GM19463 (cell line): ENCODE data around the gene SRBD1.

Experiments
- ATAC-seq: cut with Tn5 transposase; IDR thresholded peaks from one replicate; pipeline ENCODE4 v1.9.1; 2021; ENCODE audit warnings: mild to moderate bottlenecking, moderate library complexity; ENCODE audit not compliant: unreplicated experiment

Gene SRBD1

DNA sequence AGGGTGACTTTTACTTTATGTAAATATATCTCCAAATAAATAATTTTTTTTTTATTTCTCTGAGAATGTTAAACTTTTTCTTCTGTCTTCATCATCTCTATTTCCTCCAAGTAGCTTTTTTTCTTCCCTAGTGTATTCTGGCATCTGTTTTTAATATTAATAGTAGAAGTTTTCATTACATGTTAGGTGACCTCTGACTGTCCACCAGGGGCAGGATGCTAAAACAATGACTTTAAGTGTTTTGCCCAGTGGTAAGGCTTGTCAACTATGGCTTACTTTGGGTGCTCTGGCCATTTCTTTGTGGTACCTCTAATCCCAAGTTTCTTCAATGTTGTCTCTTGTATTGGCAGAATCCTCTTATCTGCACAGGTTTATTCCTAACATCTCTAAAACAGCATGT, 127.1 kb downstream of the SRBD1 start:
- ATAC-seq, result no peak

DNA sequence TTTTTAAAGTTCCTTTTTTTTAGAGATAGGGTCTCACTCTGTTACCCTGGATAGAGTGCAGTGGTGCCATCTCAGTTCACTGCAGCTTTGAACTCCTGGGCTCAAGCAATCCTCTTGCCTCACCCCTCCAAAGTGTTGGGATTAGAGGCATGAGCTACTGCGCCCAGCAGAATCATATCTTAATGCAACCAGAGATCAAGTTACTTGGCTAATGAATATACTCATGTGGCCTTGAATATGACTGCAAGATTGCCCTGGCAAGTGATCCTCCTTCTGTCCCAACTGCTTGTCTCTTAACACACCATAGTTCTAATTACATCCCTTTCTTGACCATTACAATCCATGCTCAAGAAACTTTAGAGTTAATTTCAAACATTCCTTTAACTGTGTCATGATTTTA, 133.5 kb downstream of the SRBD1 start:
- no peak for ATAC-seq

DNA sequence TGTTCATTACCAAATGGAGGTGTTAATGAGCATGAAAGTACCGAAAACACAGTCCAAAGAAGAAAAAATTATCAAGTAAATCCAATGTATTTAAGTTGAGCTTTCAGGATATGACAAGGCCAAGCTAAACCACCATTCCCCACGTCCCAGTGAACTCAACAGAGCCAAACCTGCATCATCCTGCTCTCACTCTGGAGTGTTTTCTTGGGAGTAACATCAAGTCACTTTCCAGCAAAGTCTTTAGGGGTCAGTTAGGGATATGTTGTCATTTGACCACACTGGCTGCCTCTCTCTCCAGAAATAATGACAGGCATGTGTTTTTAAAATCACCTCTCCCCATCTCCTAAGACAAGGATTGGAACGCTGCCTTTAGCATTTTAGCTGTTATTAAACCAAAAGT, 140.5 kb downstream of the SRBD1 start:
- no peak for ATAC-seq

DNA sequence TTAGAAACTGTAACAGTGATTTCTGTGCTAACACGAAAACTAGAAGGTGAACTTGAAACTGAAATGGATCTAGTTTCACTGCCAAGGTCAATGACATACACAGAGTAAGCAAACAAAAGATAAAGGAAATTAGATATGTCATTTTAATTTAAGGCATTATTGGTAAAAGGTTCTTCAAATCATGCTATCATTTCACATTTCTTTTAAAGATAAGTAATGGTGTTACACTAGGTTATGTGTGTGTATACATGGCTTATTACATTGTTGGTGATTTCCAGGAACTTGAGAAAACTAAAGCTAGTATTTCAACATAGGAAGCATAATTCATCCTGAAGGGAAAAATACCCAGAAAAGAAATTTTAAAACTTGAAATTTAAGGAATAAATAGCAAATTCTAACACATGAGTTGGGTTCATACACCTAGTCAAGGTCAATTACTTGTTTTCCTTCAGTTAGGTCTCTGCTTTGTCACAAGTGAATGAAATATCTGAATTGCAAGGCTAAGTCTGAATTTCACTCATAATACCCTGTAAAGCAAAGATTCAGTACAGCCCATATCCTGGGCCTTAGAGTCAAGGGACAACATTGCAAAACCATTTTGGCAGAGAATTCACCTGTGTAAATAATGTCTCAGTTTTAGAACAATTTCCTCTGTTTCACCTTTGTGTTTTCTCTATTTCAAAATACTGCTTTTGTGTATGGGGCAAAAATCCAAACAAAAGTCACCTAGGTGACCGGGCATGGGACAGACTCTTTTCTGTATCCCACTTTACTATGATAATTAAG, 141.6 kb downstream of the SRBD1 start:
- ATAC-seq, result peak; percentile 50

DNA sequence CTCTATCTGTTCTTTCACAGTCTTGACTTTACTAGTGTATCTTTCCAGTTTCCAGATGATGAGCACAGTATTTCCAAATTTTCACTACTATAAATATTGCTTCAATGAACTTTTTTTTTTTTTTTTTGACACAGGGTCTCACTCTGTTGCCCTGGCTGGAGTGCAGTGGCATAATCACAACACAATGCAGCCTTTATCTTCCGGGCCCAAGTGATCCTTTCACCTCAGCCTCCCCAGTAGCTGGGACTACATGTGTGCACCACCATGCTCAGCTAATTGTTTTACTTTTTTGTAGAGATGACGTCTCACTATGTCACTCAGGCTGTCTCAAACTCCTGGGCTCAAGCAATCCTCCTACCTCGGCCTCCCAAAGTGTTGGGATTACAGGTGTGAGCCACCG, 142.8 kb downstream of the SRBD1 start:
- no peak for ATAC-seq

DNA sequence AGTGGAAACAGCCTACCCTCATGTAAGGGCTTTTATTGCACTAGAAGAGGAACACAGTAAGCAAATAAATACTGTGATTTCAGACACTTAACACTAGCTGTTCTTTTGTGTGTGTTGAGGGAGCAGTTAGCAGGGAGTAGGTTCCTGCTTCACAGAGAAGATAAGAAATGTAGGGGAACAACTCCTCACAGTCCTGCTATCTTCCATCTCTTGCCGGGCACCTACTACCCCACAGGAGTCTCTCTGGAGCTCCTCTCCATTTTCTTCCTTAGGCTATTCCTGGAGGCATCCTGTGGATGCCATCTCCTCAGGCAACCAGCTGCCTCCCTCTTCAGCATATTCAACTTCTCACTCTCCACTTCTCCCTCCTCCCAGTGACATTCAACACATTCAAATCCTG, 145.0 kb downstream of the SRBD1 start:
- no peak for ATAC-seq

DNA sequence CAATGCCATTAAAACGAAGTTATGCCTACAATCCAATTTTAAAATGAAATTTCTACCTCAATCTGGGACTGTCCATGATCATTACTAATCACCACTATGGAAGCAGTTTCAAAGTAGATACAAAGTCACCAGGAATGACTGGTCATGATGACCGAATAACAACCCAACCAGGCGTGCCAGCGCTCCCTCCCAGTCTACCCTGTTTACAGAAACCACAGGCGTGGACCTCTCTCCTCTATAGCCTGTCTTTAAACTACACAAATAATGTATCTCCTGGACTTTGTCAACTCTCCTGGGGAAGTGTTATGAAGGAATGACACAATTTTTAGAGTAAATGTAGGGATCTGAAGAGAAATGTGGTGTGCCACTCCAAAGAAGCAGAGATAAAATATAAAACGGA, 150.2 kb downstream of the SRBD1 start:
- no peak for ATAC-seq

DNA sequence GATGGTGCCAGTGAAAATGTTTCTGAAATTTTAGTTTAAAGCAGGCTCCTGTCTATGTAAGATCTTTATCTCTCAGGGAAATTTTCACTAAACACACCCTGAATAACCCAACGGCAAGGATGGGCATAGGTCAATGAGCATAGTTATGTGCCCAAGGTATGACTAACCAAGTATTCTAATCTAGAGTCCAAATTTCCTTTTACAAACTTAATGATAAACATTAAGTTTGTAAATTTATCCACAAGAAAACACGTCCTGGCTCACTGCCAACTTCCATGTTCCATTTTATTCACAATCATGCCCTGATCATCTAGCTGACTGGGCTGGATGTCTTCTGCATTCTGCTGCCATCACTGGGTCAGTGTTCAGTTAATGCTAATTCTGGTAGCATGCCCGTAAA, 151.2 kb downstream of the SRBD1 start:
- no peak for ATAC-seq

DNA sequence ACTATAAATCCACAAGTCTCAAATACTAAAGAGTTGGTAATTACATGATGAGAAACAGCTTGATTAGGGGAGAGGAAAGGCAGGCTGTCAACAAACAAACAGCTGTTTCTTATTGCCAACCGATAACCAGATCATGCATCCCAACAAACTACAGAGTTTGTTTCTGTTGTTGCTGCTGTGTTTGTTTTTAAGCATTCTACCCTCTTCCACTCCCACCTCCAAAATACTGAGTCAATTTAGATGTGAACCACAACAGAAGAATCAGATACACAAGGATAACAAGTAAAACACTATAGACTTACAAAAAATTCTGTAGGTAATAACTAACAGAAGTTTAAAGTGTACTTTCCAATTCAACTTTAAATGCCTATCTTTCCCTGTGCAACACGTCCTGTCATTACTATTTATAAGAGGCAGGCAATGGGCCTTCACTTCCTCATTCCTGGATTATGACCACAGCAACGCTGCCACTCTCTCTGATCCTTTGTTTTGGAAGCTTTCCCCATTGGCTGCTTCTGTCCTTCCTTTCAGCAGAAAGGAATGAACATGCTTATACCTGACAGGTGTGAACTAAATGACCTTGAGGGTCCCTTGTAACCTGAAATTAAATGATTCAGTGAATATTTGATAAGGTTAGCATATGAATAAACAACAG, 152.0 kb downstream of the SRBD1 start:
- no peak for ATAC-seq

DNA sequence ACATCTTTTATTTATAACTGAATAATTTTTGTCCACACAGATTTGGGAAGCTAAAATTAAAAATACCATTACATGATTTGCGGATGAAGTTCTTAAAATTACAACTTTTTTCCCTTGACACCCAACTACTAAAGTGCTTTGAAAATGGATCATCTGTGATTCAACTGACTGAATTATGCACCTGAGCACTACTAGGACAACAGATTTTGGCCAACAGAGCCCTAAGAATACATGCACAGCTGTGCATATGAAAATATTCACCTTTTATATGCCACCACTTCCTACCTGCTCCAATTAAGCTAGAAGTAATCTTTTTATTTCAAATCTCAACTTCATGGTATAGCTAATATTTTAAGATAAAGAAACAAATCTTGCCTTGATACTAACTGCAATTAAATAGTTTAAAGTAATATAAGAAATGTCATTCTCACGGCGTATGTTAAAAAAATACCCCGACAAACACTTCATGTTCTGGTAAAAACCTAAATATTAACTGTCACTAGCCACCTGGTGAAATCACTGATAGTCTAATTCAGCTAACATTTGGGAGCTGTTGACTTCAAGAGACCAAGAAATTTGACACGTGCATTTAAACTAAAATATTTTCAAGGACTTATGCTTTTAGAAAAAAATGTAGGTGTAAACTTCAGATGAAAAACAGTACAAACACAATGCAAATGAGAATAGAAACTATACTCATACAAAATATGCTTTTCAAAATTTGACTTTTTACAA, 153.7 kb downstream of the SRBD1 start:
- ATAC-seq, result no peak

DNA sequence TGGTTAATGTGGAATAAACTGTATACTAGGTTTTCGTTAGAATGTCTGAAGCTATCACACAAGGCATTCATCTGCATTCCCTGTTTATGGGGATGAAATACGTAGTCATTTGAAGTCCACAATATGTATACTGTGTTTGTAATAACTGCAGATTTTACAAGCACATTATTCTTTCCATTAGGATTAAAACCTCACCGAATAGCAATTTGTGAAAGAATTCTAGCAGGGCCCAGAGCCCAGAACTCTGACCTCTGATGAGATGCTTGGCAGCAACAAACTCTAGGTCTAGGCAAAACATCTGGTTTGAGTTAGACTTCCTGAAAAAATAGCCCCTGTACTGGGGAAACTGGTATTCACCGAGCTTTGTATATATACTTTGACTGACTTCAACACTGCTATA, 158.2 kb downstream of the SRBD1 start:
- no peak for ATAC-seq

DNA sequence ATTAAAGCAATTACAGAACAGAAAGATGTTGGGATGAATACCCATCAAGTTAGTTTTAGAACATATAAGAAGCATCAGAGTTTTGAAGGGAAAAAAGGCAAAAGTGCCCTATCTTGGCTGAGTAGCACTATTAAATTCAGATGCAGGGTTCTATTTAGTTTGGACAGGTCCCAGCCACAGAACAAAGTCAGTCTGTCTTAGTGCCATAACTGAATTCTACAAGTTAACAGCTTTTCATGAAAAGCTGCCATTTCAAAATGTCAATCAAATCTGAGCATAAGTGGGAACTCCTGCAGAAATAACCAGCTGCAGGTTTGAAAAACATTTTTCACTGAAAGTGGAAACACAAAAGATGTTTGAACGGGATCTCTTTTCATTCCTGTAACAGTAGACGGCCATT, 160.4 kb downstream of the SRBD1 start:
- ATAC-seq, result no peak

DNA sequence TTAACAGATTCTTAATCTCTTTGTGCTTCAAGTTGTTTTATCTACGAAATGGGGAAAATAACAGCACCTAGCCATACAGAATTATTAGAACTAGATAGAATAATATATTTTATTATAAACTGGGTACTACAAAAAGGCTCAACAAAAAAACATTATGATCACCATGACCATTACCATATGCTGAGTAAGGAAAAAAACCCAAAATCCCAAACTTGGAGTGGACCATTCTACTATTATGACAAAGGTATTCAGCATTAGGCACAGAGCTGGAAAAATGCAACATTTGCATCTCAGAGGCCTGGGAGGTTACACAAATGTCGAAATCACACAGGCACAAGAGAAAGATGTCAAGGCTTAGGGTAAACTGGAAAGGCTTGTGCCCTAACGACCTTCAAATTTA, 162.8 kb downstream of the SRBD1 start:
- no peak for ATAC-seq

DNA sequence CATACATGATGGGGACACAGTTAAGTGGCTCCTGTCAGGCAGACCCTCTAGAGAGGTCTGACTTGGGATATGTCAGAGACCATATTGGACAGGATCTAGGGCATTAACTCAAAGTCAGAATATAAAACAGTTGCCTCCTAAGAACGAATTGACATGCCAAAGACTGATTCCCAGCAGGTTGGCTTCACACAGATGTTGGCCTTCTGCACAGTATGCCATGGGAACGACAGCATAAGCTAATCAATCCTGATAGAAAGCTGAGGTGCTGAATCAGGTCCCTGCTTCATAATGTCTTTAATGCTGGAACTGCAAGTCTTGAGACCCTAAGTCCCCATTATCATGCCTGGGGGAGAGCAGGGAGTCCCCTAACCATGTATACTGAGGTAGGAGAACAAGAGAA, 165.1 kb downstream of the SRBD1 start:
- ATAC-seq, result no peak

DNA sequence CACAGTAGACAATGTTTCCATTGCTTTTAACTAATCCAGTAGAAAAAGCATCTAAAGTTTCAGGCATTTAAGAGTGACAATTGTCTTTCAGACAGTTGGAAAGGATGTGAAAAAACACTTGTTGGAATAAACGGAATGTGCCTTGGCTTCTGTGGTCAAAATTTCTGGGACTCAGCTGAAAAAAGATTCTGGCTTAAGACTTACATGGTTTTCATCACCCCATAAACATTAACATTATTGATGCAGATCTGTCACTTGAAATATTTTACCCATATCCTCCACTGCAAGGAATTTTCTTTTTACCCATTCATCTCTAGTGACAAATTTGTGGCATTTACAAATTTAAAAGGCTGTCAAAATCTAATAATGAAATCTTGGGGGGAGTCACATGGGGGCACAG, 166.0 kb downstream of the SRBD1 start:
- no peak for ATAC-seq

DNA sequence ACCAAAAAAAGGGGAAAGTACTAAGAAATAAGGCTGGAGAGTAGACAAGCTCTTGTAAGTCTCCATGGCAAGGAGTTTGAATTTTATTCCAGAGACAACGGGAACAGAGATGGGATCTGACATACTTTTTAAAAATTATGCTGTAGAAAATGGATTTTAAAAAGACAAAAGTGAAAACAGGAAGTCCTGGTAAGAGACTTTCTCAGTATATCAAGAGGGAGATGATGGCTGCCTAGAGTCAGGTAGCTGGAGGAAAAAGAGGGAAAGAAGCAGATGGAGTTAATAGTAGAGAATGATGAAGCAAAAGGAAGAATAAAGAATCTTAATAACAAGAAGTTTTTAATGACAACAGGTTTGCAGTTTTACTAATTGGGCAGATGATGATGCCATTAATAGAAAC, 168.1 kb downstream of the SRBD1 start:
- ATAC-seq, result no peak

DNA sequence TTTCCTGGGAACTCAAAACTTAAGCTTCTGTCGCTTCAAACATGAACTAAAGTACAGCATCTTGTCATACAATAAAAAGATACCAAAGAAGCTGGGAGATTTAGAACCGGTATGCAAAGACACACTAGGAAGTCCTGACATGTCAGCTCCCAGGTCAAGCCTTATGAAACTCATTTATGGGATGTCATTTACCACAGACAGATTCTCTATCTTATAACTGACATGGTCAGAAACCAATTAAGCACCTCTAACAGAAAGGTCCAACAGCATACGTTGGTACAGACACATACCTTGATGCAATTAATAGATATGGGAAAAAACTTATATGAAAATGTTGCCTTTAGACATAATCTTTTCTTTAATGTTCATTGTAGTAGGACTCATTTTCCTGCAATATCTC, 169.0 kb downstream of the SRBD1 start:
- no peak for ATAC-seq

DNA sequence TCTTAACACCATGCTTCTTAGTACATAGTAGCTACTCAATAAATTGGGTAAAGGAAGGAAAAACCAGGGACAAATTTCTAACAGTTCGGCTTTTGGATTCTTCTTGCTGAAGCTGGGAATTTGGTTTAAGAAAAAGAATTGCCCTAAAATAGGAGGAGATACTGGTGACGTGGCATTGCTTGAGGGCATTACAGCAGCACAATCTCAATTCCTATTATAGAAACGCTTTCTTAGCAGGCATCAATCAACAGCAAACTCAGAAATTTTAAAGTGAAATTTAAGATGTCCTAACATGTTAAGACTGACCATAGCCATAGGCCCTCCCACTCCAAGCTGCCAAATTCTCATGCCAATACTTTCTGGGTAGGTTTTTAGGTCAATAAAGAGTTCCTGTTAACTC, 169.5 kb downstream of the SRBD1 start:
- ATAC-seq, result no peak

DNA sequence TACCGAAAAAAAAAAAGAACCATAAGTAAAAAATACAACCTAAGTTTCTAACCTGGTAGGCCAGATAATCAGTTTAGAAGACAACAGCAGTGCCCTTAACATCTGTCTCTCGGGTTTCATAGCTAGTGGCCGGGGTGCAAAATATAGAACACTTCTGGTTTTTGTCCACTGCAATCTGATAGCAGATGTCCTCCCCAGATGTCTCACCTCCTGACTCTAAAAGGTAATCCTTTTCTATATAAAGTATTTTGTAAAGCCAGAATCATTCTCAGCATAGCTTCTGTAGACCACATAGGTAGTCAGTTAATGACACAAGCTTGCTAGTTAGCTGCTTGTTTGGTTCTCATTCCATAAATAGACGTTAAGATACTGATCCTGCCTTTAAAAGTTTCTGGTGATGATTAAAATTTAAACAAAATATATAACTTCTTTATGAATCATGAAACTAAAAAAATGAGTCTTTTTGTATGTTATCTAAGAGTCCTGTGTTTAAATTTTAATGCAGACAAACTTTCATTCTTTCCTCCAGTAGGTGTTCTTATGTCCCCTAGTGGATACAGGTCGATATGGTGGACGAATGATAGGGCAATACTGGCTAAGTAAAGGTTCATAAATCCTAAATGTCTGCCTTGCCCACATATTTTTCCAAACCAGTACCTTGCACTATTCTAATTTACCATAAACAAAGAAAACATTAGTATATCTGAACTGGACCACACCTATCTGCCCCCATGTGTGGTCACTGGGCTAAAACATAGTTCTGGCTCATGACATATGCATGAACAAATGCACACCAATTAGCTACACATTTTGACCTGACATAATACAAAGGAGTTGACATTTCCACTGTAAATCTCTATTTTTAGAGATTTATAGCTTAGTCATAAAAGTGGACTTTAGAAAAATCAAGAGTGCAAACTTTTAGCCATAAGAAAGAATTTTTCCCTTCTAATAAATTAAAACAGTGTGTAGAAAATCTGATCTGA, 171.0 kb downstream of the SRBD1 start:
- ATAC-seq, result peak; percentile 77

DNA sequence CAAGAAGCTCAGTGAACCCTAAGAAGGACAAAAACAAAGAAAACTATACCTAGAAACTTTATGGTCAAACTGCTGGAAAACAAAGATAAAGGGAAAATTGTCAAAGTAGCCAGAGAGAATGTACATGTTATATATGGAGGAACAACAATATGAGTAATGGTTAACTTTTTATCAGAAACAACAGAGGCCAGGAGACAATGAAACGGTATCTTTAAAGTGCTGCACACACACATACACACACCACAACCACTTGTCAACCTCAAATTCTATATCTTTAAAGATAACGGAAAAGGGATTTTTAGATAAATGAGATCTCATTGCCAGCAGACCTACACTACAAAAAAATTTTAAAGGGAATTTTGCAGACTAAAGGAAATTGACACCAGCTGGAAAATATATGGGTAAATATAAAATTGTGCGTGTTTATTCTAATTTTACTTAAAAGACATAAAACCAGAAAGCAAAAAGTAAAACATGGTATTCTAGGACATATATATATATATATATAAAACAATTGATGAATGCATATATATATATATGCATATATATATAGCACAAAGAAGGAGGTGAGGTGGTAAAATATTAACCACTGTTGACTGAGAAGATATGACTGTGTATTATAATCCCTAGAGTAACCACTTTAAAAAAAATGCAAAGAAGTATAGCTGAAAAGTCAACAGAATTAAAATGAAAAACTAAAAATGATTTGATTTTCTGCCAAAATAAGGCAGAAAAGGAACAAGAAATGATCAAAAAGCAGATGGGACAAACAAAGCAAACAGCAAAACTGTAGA, 172.0 kb downstream of the SRBD1 start:
- no peak for ATAC-seq
